ENCODE data around the gene SLC30A7. TPM values are rescaled to one million over a fixed set of nuclear protein-coding genes. Genes with fewer than 3 reads are reported as not detected.

SLC30A7 gene
- total and polyA plus RNA-seq, 2 of the 13 experiments (the other 11 are each of a cell fraction or from before 2014, with no cell fraction given) = 8.3 to 40.8 TPM

GRCh38 chr1:100952104-100952745, 56.3 kb downstream of the SLC30A7 start:
- in situ Hi-C loops (cut with HindIII; ENCODE audit: extremely low pct_ligation_motif_present, low pct_unique_long_range_greater_than_20kb) (no loop called here), intact Hi-C loops (cut with micrococcal nuclease; ENCODE audit: unreplicated experiment) (no loop called here)
- ATAC-seq = no peak
- TF ChIP-seq MAF1 (CRISPR knock-in tag; IDR thresholded peaks at IDR 0.05; ENCODE audit: borderline replicate concordance) (no peak), DDIT3 (CRISPR knock-in tag; IDR thresholded peaks at IDR 0.05) (no peak), POGZ (CRISPR knock-in tag; IDR thresholded peaks at IDR 0.05) (no peak), SRSF1 (optimal IDR thresholded peaks at IDR 0.05; ENCODE audit: low read depth, low read length) (no peak), MED1 (CRISPR knock-in tag; IDR thresholded peaks at IDR 0.05) (no peak), ZNF367 (CRISPR knock-in tag; IDR thresholded peaks at IDR 0.05; ENCODE audit: borderline replicate concordance) (no peak), ZFAT (CRISPR knock-in tag; conservative IDR thresholded peaks at IDR 0.05) (no peak), ADNP (CRISPR knock-in tag; IDR thresholded peaks at IDR 0.05) (no peak), ZNF441 (CRISPR knock-in tag; IDR thresholded peaks at IDR 0.05; ENCODE audit: borderline replicate concordance) (no peak), CCAR2 (optimal IDR thresholded peaks at IDR 0.05; ENCODE audit: low read depth, low read length) (no peak), ZNF124 (CRISPR knock-in tag; IDR thresholded peaks at IDR 0.05) (no peak), ZBTB42 (CRISPR knock-in tag; IDR thresholded peaks at IDR 0.05) (no peak), ATF7-NPFF (CRISPR knock-in tag; IDR thresholded peaks at IDR 0.05; ENCODE audit: low read depth) (no peak), ATRX (CRISPR knock-in tag; IDR thresholded peaks at IDR 0.05; ENCODE audit: borderline replicate concordance) (no peak), FOXP1 (IDR thresholded peaks at IDR 0.05) (no peak), FOXP1 (CRISPR knock-in tag; IDR thresholded peaks at IDR 0.05) (no peak), MIXL1 (CRISPR knock-in tag; IDR thresholded peaks at IDR 0.05) (no peak), GPBP1L1 (CRISPR knock-in tag; IDR thresholded peaks at IDR 0.05) (no peak), ZNF605 (CRISPR knock-in tag; IDR thresholded peaks at IDR 0.05) (no peak), ZNF672 (CRISPR knock-in tag; IDR thresholded peaks at IDR 0.05) (no peak)
- TF ChIP-seq, protein P1, sequence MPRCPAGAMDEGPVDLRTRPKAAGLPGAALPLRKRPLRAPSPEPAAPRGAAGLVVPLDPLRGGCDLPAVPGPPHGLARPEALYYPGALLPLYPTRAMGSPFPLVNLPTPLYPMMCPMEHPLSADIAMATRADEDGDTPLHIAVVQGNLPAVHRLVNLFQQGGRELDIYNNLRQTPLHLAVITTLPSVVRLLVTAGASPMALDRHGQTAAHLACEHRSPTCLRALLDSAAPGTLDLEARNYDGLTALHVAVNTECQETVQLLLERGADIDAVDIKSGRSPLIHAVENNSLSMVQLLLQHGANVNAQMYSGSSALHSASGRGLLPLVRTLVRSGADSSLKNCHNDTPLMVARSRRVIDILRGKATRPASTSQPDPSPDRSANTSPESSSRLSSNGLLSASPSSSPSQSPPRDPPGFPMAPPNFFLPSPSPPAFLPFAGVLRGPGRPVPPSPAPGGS (CRISPR knock-in tag; IDR thresholded peaks at IDR 0.05) = no peak
- no peak for FAIRE-seq
- ChIA-PET POLR2A (no interaction called here), CTCF (ENCODE audit: low intra/inter-chr PET ratio, low total read pairs) (no interaction called here)
- no peak overlapping the region for H3K9ac ChIP-seq (ENCODE audit: insufficient read depth, low read depth, low read length)
- no peaks in the 10 kb centered on the region for H3K27me3 ChIP-seq (ENCODE audit: control insufficient read depth in 1 of 2, insufficient read depth in 2 of 2, low read length in 2 of 2)
- no peak overlapping the region for H3K27ac ChIP-seq (ENCODE audit: extremely low read length, insufficient read depth, low read length)
- peaks cover 6 to 30% of the 10 kb centered on the region in 2 experiments; a peak in 4 of 5 replicates for H3K36me3 ChIP-seq (replicated peaks in 1 of 2; ENCODE audit: control insufficient read depth in 1 of 2, insufficient read depth in 2 of 2, low read length in 2 of 2)
- H3K9me3 ChIP-seq (ENCODE audit: low read length) = no peaks in the 10 kb centered on the region
- BruUV-seq (replicated peaks) = no TSS peak
- peaks cover 19% of the 10 kb centered on the region for H3K4me1 ChIP-seq (ENCODE audit: insufficient read depth, low read length)
- no peak overlapping the region for H3K4me2 ChIP-seq (ENCODE audit: low read depth, low read length)
- no peak for DNase-seq (ENCODE audit: low spot score)
- no peaks in the 10 kb centered on the region for H3K79me2 ChIP-seq (ENCODE audit: insufficient read depth, low read length)
- H2AFZ ChIP-seq (ENCODE audit: low read length) = no peak overlapping the region
- 95% methylated on average over 4 of the region's 4 CpGs for WGBS (ENCODE audit: low lambda C conversion rate)
- H4K20me1 ChIP-seq (ENCODE audit: insufficient read depth, low read length) = no peaks in the 10 kb centered on the region
- no peak overlapping the region for H3K4me3 ChIP-seq (replicated peaks in 1 of 3; ENCODE audit: insufficient read depth in 1 of 3, low read depth in 2 of 3, low read length in 3 of 3)
